Measurements from ENCODE around the gene SPDYE1. TPM values are rescaled to one million over a fixed set of nuclear protein-coding genes. Genes with fewer than 3 reads are reported as not detected.

SPDYE1 gene
- total RNA-seq, 2 experiments from 2014 or later = not detected

DNA sequence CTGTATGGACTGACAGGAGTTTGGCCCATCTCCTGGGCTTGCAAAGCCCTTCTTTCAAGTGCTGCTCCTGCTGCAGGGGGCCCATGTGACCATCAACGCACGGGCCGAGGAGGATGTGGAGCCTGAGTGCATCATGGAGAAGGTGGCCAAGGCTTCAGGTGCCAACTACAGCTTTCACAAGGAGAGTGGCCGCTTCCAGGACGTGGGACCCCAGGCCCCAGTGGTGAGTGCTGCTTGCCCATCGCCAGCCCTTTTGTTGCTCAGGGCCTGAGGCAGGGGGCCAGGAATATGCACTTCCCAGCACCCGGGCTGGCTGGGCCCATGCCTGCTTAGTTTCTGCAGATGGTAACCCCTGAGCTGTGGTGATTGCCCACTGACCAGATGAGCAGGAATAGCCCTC, 59.0 kb downstream of the SPDYE1 start:
- TF ChIP-seq, protein P1, sequence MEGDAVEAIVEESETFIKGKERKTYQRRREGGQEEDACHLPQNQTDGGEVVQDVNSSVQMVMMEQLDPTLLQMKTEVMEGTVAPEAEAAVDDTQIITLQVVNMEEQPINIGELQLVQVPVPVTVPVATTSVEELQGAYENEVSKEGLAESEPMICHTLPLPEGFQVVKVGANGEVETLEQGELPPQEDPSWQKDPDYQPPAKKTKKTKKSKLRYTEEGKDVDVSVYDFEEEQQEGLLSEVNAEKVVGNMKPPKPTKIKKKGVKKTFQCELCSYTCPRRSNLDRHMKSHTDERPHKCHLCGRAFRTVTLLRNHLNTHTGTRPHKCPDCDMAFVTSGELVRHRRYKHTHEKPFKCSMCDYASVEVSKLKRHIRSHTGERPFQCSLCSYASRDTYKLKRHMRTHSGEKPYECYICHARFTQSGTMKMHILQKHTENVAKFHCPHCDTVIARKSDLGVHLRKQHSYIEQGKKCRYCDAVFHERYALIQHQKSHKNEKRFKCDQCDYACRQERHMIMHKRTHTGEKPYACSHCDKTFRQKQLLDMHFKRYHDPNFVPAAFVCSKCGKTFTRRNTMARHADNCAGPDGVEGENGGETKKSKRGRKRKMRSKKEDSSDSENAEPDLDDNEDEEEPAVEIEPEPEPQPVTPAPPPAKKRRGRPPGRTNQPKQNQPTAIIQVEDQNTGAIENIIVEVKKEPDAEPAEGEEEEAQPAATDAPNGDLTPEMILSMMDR (IDR thresholded peaks at IDR 0.05) = no peak
- Mint-ChIP-seq H3K27ac (no peak overlapping the region), H3K36me3 (ENCODE audit: low read depth) (peaks cover 52% of the 10 kb centered on the region), H3K9me3 (no peaks in the 10 kb centered on the region), H3K27me3 (no peaks in the 10 kb centered on the region), H3K4me3 (no peak overlapping the region), H3K4me1 (ENCODE audit: low read depth) (peaks cover 37% of the 10 kb centered on the region)
- ChIA-PET POLR2A (interaction anchor here (2.3 to 5.5 kb wide), 2 partner anchors 9 to 11 kb away, joined by 9 to 29 read pairs; no protein-coding TSS in a partner anchor), CTCF (no interaction called here)
- ATAC-seq (no peak), DNase-seq (no peak)
- intact Hi-C loops (cut with micrococcal nuclease) = no loop called here

DNA sequence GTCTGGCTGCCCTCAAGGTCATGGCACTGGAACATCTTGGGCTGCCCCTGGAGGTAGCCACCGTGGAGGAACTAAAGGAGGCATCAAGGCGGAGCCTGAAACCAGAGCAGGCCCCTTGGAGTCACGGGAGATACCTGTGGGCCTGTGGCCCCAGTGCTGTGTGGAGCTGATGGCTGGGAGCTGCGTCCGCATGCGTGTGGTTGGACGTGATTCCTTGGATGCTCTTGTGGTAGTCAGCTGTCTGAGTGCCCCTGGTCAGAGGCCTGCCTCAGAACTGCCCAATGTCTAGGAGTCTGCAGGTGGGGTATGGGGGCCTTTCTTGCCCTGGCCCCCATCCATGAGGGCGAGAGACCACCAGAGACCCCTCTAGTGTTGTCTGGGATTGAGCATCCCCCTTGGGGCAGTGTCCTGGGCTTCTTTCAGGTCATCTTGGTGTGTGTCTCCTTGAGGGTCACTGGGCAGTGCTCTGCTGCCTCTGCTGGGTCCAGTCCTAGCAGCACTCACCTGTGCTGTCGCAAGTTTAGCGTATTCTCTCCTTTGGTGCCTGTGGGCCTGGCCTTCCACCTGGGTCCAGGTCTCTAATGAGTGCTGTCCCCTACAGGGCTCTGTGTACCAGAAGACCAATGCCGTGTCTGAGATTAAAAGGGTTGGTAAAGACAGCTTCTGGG, 59.6 kb downstream of the SPDYE1 start:
- DNase-seq (no peak), ATAC-seq (no peak)
- Mint-ChIP-seq H3K27ac (peak overlapping the region; percentile 68), H3K4me1 (ENCODE audit: low read depth) (peaks cover 33% of the 10 kb centered on the region), H3K27me3 (no peaks in the 10 kb centered on the region), H3K4me3 (no peak overlapping the region), H3K36me3 (ENCODE audit: low read depth) (peaks cover 48% of the 10 kb centered on the region), H3K9me3 (no peaks in the 10 kb centered on the region)
- TF ChIP-seq, protein P1 (IDR thresholded peaks at IDR 0.05) = no peak
- POLR2A ChIA-PET = interaction anchor here (2.3 to 5.5 kb wide), 2 partner anchors 10 kb away, joined by 9 to 29 read pairs; no protein-coding TSS in a partner anchor
- CTCF ChIA-PET = no interaction called here
- intact Hi-C loops (cut with micrococcal nuclease) = no loop called here

DNA sequence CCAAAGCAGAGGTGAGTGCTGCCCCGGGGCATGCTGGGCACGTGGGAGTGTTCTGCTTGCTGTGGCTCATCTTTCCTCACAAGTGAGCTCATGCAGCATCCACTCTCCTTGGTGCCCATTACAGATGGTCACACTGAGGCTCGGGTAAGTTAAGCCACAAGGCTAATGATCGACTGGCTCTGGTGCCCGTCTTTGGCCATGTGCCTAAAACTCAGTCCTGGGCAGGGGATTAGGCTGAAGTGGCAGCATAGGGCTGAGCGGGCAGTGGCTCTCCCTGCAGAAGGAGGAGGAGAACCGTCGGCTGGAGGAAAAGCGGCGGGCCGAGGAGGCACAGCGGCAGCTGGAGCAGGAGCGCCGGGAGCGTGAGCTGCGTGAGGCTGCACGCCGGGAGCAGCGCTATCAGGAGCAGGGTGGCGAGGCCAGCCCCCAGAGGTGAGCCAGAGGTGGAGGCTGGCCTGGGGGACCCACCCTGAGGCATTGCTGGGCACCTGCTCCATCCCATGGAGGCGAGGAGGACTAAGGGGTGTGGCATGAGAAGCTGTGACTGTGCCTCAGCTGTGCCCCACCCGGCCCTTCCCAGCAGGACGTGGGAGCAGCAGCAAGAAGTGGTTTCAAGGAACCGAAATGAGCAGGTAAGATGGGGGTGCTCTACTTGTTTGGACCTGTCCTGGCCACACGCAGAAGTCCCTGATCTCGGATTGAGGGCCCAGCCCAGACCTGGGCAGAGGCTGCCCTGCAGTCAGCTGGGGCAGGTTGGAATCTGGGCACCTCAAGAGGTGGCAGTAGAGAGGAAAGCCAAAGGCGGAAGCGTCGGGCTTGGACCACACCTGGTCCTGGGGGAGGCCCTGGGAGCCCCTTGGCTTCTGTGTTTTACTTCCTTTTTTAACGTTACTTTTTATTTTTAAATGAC, 60.4 kb downstream of the SPDYE1 start:
- DNase-seq = peak; percentile 1
- Mint-ChIP-seq H3K27ac (peak overlapping the region; percentile 86), H3K9me3 (no peaks in the 10 kb centered on the region), H3K4me3 (no peak overlapping the region), H3K36me3 (ENCODE audit: low read depth) (peaks cover 43% of the 10 kb centered on the region), H3K27me3 (no peaks in the 10 kb centered on the region), H3K4me1 (ENCODE audit: low read depth) (peaks cover 28% of the 10 kb centered on the region)
- POLR2A ChIA-PET = interaction anchor here (0.9 to 5.5 kb wide), 4 partner anchors 9 to 38 kb away, joined by 4 to 29 read pairs (median 6); no protein-coding TSS in a partner anchor
- ATAC-seq = no peak
- intact Hi-C loops (cut with micrococcal nuclease) = no loop called here
- TF ChIP-seq, protein P1 (IDR thresholded peaks at IDR 0.05) = no peak
- CTCF ChIA-PET = interaction anchor here (0.6 kb wide), 1 partner anchor 164 kb away, joined by 3 read pairs; no protein-coding TSS in a partner anchor

DNA sequence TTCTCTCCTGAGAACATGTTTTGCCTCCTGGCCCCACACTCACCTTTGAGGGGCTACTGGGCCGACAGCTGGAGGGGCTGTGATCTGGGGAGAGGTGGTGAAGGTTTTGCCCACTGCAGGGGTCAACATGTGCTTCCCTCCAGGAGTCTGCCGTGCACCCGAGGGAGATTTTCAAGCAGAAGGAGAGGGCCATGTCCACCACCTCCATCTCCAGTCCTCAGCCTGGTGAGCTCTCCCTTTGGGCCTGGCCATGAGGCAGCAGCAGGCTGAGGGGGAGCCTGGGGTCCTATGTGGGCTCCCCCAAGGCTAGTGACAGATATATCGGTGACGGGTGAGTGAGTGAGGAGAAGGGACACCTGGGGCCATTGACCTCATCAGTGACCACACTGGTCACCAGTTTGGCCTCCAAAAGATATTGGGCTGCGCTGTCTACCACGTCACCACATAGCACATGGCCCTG, 61.1 kb downstream of the SPDYE1 start:
- TF ChIP-seq, protein P1 (IDR thresholded peaks at IDR 0.05) = no peak
- intact Hi-C loops (cut with micrococcal nuclease) = no loop called here
- Mint-ChIP-seq H3K27ac (peak overlapping the region; percentile 86), H3K4me3 (no peak overlapping the region), H3K27me3 (no peaks in the 10 kb centered on the region), H3K9me3 (no peaks in the 10 kb centered on the region), H3K36me3 (ENCODE audit: low read depth) (peaks cover 42% of the 10 kb centered on the region), H3K4me1 (ENCODE audit: low read depth) (peaks cover 28% of the 10 kb centered on the region)
- peak; percentile 10 for ATAC-seq
- no peak for DNase-seq
- ChIA-PET POLR2A (interaction anchor here (0.9 to 5.5 kb wide), 4 partner anchors 9 to 39 kb away, joined by 4 to 29 read pairs (median 4); no protein-coding TSS in a partner anchor), CTCF (interaction anchor here (0.6 kb wide), 1 partner anchor 165 kb away, joined by 3 read pairs; no protein-coding TSS in a partner anchor)

All from activated CD8-positive, alpha-beta T cell treated with anti-CD3 and anti-CD28 coated beads for 36 hours (primary cell).